ENCODE results near the gene HOXB5. TPM values are rescaled to one million over a fixed set of nuclear protein-coding genes. Genes with fewer than 3 reads are reported as not detected.

HOXB5 gene
- total RNA-seq, 1 experiment from 2014 or later: not detected

DNA sequence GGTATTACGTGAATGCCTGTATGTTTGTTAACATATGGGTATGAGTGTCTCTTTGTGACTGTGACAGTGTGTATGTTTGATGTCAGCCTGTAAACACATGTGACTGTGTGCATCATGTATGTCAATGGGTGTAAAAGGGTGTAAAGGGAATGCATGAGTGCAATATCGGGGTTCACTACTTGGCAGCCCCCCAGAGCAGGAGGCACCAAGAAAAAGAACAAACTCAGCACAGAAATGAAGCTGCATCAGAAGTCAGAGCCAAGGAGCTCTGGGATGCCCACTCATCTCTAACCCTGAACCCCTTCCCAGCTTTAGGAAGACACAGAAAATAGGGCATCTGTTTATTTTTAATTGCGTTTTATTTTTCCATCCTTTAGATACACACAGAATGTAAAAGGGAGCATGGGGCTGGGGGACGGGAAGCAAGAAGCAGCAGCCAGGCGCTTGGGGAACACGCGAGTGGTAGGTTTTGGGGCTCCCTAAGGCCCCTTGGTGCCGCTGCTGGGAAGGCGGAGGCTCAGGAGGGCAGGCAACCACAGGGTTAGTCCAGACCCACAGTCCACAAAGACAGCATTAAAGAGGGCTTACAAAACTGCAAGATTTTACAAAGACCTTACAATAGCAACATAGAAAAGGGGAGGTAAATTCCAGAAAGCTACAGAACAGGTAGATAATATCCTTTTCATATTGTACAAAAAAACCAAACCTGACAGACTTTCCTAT, 13.5 kb upstream of the HOXB5 start:
- Histone ChIP-seq H3K79me2 (ENCODE audit: insufficient read depth, low read length) (no peaks in the 10 kb centered on the region), H3K56ac (ENCODE audit: insufficient read length, low read depth, low read length) (no peak overlapping the region), H2BK12ac (ENCODE audit: insufficient read length, low read depth, low read length) (no peak overlapping the region), H3K23ac (ENCODE audit: insufficient read length, low read depth, low read length) (no peak overlapping the region), H4K5ac (ENCODE audit: insufficient read length, low read depth, low read length) (no peak overlapping the region), H3K4me1 (ENCODE audit: insufficient read depth, low read length) (no peaks in the 10 kb centered on the region), H2AK5ac (ENCODE audit: insufficient read length, low read length) (no peak overlapping the region), H3K18ac (ENCODE audit: insufficient read length, low read depth, low read length) (no peak overlapping the region), H3K9me3 (ENCODE audit: control insufficient read depth, low read depth, low read length) (no peaks in the 10 kb centered on the region), H3K79me1 (ENCODE audit: insufficient read depth, low read depth, low read length, poor library complexity, severe bottlenecking) (no peaks in the 10 kb centered on the region), H3K9ac (ENCODE audit: extremely low read depth, insufficient read length, low read length) (no peak overlapping the region), H3K4me2 (ENCODE audit: insufficient read depth, insufficient read length, low read length) (no peak overlapping the region), H2AFZ (ENCODE audit: low read length) (no peak overlapping the region), H2BK15ac (ENCODE audit: low read depth, low read length) (no peak overlapping the region), H3K27ac (ENCODE audit: insufficient read length, low read depth, low read length) (no peak overlapping the region), H3K27me3 (ENCODE audit: insufficient read depth, low read length) (peaks cover 98% of the 10 kb centered on the region), H3K4ac (ENCODE audit: low read depth, low read length) (no peak overlapping the region), H3T11ph (ENCODE audit: low read length) (no peak overlapping the region), H3K14ac (ENCODE audit: insufficient read depth, low read length) (no peak overlapping the region), H2BK5ac (ENCODE audit: insufficient read length, low read length) (no peak overlapping the region), H4K20me1 (ENCODE audit: control insufficient read depth, insufficient read depth, insufficient read length) (no peaks in the 10 kb centered on the region), H4K91ac (ENCODE audit: insufficient read length, low read depth, low read length) (no peak overlapping the region), H2BK20ac (ENCODE audit: low read depth, low read length, poor library complexity, severe bottlenecking) (no peak overlapping the region), H3K23me2 (ENCODE audit: insufficient read length, low read depth, low read length, poor library complexity, severe bottlenecking) (peaks cover 5% of the 10 kb centered on the region), H4K8ac (replicated peaks; ENCODE audit: insufficient read length, low read depth, low read length) (no peak overlapping the region), H2BK120ac (ENCODE audit: low read depth, low read length, poor library complexity, severe bottlenecking) (no peak overlapping the region)
- H3K4me1 Mint-ChIP-seq: peaks cover 6 to 13% of the 10 kb centered on the region in 2 experiments; a peak in 3 of 4 replicates
- TF ChIP-seq, protein P1, sequence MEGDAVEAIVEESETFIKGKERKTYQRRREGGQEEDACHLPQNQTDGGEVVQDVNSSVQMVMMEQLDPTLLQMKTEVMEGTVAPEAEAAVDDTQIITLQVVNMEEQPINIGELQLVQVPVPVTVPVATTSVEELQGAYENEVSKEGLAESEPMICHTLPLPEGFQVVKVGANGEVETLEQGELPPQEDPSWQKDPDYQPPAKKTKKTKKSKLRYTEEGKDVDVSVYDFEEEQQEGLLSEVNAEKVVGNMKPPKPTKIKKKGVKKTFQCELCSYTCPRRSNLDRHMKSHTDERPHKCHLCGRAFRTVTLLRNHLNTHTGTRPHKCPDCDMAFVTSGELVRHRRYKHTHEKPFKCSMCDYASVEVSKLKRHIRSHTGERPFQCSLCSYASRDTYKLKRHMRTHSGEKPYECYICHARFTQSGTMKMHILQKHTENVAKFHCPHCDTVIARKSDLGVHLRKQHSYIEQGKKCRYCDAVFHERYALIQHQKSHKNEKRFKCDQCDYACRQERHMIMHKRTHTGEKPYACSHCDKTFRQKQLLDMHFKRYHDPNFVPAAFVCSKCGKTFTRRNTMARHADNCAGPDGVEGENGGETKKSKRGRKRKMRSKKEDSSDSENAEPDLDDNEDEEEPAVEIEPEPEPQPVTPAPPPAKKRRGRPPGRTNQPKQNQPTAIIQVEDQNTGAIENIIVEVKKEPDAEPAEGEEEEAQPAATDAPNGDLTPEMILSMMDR (conservative IDR thresholded peaks at IDR 0.05): no peak
- no CpG with 5 or more reads among the region's 9 CpGs for WGBS (ENCODE audit: extremely low coverage, insufficient read length, low lambda C conversion rate)
- H3K36me3 Mint-ChIP-seq (ENCODE audit: insufficient read depth in 1 of 3, low read depth in 3 of 3): no peaks in the 10 kb centered on the region; a peak in 1 of 7 replicates
- no peak for DNase-seq
- H3K27ac Mint-ChIP-seq: no peak overlapping the region
- peaks cover 7 to 16% of the 10 kb centered on the region in 2 experiments for H3K9me3 Mint-ChIP-seq
- no peak overlapping the region for H3K4me3 Mint-ChIP-seq
- H3K27me3 Mint-ChIP-seq (ENCODE audit: low read depth): peaks cover 100% of the 10 kb centered on the region
